WERI-Rb-1 (cell line): ENCODE data around the gene MIS18A.

Experiments
- DNase-seq: peaks from one replicate; pipeline ENCODE4 v3.0.0-alpha.2; 2020
- H3K27ac ChIP-seq: fragments of 250-450 bp; sonication (Bioruptor Pico); 2 replicates; pipeline ENCODE4 v1.5.1; 2020; ENCODE audit warnings: mild to moderate bottlenecking, moderate library complexity
- H3K27me3 ChIP-seq: fragments of 250-450 bp; sonication (Bioruptor Pico); 2 replicates; pipeline ENCODE4 v1.5.1; 2021; ENCODE audit warnings: mild to moderate bottlenecking, low read depth, moderate library complexity; ENCODE audit not compliant: insufficient read depth, severe bottlenecking
- H3K36me3 ChIP-seq: fragments of 250-450 bp; sonication (Bioruptor Pico); 2 replicates; pipeline ENCODE4 v1.5.1; 2020; ENCODE audit warnings: mild to moderate bottlenecking, moderate library complexity
- H3K4me3 ChIP-seq: 2 replicates; pipeline ENCODE4 v1.5.1; 2011; ENCODE audit warnings: low read depth, mild to moderate bottlenecking, control low read depth, low read length
- H3K9me3 ChIP-seq: fragments of 250-450 bp; sonication (Bioruptor Pico); 2 replicates; pipeline ENCODE4 v1.5.1; 2021; ENCODE audit warnings: mild to moderate bottlenecking, moderate library complexity; ENCODE audit not compliant: severe bottlenecking
- TF ChIP-seq, protein P1 (sequence below): IDR thresholded peaks from 2 replicates; pipeline ENCODE4 v1.5.1; 2011; ENCODE audit warnings: low read depth, mild to moderate bottlenecking, control low read depth, inconsistent platforms, low read length

MIS18A gene

GRCh38 chr21:32321480-32321879, 42.6 kb upstream of the MIS18A start:
- Histone ChIP-seq H3K9me3 (no peaks in the 10 kb centered on the region), H3K27me3 (no peaks in the 10 kb centered on the region), H3K4me3 (no peak overlapping the region), H3K27ac (no peak overlapping the region), H3K36me3 (peaks cover 91% of the 10 kb centered on the region)
- no peak for DNase-seq
- TF ChIP-seq, protein P1, sequence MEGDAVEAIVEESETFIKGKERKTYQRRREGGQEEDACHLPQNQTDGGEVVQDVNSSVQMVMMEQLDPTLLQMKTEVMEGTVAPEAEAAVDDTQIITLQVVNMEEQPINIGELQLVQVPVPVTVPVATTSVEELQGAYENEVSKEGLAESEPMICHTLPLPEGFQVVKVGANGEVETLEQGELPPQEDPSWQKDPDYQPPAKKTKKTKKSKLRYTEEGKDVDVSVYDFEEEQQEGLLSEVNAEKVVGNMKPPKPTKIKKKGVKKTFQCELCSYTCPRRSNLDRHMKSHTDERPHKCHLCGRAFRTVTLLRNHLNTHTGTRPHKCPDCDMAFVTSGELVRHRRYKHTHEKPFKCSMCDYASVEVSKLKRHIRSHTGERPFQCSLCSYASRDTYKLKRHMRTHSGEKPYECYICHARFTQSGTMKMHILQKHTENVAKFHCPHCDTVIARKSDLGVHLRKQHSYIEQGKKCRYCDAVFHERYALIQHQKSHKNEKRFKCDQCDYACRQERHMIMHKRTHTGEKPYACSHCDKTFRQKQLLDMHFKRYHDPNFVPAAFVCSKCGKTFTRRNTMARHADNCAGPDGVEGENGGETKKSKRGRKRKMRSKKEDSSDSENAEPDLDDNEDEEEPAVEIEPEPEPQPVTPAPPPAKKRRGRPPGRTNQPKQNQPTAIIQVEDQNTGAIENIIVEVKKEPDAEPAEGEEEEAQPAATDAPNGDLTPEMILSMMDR = no peak

GRCh38 chr21:32320726-32321125, 41.9 kb upstream of the MIS18A start:
- H3K27me3 ChIP-seq = no peaks in the 10 kb centered on the region
- peaks cover 88% of the 10 kb centered on the region for H3K36me3 ChIP-seq
- TF ChIP-seq, protein P1 = no peak
- no peak overlapping the region for H3K27ac ChIP-seq
- no peak overlapping the region for H3K4me3 ChIP-seq
- no peak for DNase-seq
- H3K9me3 ChIP-seq = no peaks in the 10 kb centered on the region

DNA sequence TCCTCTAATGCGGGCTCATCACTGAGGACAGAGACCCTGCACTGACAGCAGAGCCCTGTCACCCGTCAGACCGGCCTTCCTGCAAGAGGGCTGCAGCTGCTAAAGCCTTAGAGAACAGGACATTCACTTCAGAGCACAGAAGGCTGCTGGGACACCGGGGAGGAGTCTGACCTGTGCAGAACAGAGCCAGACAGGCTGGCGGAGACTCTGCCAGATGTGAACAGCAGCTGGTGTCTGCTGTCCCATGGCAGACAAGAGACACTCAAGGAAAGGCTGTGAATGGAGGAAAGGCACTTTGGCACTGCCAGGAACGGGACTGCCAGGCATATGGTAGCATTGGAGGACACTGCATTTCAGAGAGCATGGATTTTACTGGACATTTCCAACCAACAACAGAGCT, 41.2 kb upstream of the MIS18A start:
- DNase-seq = no peak
- Histone ChIP-seq H3K27ac (no peak overlapping the region), H3K36me3 (peaks cover 84% of the 10 kb centered on the region)

DNA sequence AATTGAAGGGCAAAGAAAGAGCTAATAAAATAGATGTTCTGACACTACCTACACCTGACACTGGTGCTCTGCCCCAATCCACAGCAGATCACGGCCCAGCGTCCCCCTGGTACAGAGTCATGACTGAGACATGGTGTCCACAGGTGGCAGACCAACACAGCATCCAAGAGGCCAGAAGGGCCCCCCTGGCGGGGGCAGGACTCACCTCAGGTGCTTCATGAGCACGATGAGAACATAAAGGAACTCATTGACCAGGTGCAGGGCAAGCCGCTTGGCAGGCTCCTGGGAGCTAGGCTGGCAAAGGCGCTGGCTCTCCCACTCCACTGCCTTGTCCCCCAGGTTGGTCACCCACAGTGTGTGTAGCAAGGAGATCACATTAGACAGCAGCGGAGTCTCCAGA, 40.2 kb upstream of the MIS18A start:
- no peak overlapping the region for H3K27ac ChIP-seq
- H3K27me3 ChIP-seq = no peaks in the 10 kb centered on the region
- TF ChIP-seq, protein P1 = no peak
- DNase-seq = no peak
- no peaks in the 10 kb centered on the region for H3K9me3 ChIP-seq
- peaks cover 78% of the 10 kb centered on the region for H3K36me3 ChIP-seq
- H3K4me3 ChIP-seq = no peak overlapping the region

More for the DNA sequence above, 41.2 kb upstream of the MIS18A start:
- TF ChIP-seq, protein P1 = no peak
- Histone ChIP-seq H3K9me3 (no peaks in the 10 kb centered on the region), H3K4me3 (no peak overlapping the region), H3K27me3 (no peaks in the 10 kb centered on the region)

DNA sequence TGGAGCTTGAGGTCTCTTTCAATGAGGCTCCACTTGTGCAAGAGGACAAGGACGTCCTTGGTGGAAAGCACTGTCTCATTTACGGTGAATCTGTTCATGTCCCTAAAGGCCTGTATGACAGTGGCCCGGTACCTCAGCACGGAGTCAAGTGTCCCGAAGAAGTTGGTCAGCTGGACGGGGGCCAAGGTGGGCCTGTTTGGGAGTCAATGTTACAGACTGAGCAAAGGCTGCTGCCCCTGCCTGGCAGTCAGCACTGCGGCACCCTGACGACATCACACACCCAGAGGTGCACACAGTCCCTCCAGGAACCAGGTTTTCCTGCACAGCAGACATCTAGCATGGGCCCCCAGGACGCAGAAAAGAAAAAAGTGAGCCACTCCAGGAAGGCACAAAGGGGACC, 38.9 kb upstream of the MIS18A start:
- TF ChIP-seq, protein P1 = no peak

More for the DNA sequence above, 38.9 kb upstream of the MIS18A start:
- Histone ChIP-seq H3K27ac (no peak overlapping the region), H3K36me3 (peaks cover 65% of the 10 kb centered on the region), H3K4me3 (no peak overlapping the region), H3K9me3 (no peaks in the 10 kb centered on the region), H3K27me3 (no peaks in the 10 kb centered on the region)
- DNase-seq = no peak
